ENCODE results near the gene MAP2. TPM values are rescaled to one million over a fixed set of nuclear protein-coding genes. Genes with fewer than 3 reads are reported as not detected.

Gene MAP2, protein sequence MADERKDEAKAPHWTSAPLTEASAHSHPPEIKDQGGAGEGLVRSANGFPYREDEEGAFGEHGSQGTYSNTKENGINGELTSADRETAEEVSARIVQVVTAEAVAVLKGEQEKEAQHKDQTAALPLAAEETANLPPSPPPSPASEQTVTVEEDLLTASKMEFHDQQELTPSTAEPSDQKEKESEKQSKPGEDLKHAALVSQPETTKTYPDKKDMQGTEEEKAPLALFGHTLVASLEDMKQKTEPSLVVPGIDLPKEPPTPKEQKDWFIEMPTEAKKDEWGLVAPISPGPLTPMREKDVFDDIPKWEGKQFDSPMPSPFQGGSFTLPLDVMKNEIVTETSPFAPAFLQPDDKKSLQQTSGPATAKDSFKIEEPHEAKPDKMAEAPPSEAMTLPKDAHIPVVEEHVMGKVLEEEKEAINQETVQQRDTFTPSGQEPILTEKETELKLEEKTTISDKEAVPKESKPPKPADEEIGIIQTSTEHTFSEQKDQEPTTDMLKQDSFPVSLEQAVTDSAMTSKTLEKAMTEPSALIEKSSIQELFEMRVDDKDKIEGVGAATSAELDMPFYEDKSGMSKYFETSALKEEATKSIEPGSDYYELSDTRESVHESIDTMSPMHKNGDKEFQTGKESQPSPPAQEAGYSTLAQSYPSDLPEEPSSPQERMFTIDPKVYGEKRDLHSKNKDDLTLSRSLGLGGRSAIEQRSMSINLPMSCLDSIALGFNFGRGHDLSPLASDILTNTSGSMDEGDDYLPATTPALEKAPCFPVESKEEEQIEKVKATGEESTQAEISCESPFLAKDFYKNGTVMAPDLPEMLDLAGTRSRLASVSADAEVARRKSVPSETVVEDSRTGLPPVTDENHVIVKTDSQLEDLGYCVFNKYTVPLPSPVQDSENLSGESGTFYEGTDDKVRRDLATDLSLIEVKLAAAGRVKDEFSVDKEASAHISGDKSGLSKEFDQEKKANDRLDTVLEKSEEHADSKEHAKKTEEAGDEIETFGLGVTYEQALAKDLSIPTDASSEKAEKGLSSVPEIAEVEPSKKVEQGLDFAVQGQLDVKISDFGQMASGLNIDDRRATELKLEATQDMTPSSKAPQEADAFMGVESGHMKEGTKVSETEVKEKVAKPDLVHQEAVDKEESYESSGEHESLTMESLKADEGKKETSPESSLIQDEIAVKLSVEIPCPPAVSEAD (N-terminal part only)
- polyA plus RNA-seq (2013, experiment 1 of 2; ENCODE audit: insufficient read length): 7.3 TPM
- 5.4 TPM for polyA plus RNA-seq (2013, experiment 2 of 2; ENCODE audit: insufficient read length)

GRCh38 chr2:209423562-209424198 is at the start of gene MAP2:
TSS of gene MAP2 (plus strand) at chr2:209424047. CDS start at chr2:209653171, 229,124 bp downstream.
- peak; percentile 82 for DNase-seq

GRCh38 chr2:209376686-209377085 is 47.2 kb upstream of the MAP2 start:
- no peak for DNase-seq

- no peak for DNase-seq
Measured at GRCh38 chr2:209380293-209380692, 43.6 kb upstream of the MAP2 start.

DNA sequence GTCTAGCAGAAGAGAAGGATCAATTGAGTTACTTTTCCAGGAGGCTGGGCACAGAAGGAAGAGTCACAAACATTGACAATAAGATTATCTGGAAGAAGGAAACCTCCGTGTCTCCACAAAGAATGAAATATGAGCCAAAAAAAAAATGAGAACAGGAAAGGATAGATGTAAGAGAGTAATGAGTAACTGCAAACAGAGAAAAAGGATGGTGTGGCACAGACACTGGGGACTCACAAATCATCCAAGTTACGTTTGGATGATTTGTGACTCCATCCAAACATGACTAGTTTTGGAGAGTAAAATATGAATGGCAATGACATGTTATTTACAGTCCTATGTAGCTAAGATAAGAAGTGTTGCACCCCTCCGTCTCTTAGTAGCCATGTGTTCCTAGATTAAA is 42.8 kb upstream of the MAP2 start:
- DNase-seq: no peak

DNA sequence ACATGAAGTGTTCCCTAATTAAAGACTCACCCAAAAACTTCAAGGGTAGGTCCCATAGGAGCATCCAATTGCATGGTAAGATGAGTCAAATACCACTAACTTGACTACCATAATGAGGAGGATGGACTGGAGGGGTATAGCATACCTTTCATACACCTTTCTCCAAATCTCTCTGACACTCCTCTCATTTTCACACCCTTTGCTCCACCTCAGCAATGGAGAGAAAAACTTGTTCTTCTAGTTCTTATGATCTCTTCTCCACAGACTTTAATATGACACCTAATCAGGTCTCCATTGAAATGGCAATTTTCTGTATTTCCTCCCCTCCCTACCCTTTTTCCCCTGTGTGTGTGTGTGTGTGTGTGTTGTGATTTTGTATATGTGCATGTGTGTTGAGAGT is 41.1 kb upstream of the MAP2 start:
- no peak for DNase-seq

DNA sequence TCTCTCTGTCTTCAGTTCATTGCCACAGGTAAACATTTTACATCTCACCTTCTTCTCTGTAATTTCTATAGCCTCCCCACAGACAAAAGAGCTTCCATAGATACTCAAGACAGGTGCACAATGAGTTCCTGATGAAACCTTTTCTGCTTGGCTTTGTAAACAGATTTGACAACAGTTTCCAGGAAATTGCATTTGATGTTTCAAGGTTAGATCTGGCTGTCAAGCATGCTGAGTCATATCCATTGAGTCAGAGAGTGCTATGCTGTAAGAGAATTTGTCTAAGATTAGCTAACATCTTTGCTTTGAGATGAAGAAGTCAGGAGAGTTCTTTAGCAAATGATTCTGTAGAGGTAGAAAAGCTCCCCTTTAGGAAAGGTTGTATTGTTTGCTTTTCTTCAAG is 40.6 kb upstream of the MAP2 start:
- peak; percentile 37 for DNase-seq

- no peak for DNase-seq
Measured at GRCh38 chr2:209387389-209387788, 36.5 kb upstream of the MAP2 start.

DNA sequence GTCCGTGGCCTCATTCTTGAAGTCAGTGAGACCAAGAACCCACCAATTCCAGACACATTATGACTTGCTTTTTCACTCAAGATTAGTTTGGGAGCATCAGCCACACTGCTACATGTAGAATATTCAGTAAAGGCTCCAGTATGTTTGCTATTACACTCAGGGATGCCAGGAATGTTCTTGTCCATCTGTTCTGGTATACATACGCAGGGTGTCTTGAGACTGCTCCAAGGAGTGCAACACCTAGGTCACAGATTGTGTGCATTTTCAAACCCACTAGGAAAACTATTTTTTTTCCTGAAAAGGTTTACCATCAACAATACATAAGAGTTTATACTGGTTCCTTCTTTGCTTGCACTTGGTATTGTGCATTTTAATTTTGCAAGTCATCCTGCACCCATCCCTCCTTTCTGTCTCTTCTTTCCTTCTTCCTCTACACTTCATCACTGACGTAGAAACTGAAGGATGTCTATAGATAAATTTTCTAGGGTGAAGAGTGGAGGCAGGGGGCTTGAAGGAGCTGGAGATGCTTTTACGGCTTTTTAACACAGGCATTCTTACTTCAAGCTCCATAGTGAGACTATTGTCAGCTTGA is 35.3 kb upstream of the MAP2 start:
- DNase-seq: no peak

GRCh38 chr2:209389171-209389618 is 34.7 kb upstream of the MAP2 start:
- DNase-seq: no peak

GRCh38 chr2:209390839-209391238 is 33.0 kb upstream of the MAP2 start:
- DNase-seq: no peak

- peak; percentile 29 for DNase-seq
Measured at GRCh38 chr2:209391776-209392401, 32.0 kb upstream of the MAP2 start.

- DNase-seq: no peak
Measured at GRCh38 chr2:209395229-209395628, 28.6 kb upstream of the MAP2 start.

DNA sequence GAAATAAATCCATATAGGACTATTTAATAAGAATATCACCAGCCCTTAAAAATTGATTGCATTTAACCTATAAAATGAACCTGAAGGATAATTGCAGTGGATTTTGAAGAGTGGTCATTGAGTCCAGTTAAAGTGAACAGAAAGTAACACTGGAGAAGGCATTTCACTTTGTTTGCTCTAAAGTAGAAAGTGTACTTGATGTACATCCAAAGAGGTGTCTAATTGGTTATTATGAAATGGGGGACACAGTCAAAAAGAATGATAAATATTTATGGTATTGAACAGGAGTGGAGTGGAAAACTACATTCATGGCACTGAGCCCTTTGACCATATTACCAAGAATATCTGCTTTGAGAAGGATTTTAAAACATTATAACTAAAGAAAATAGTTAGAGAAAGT is 28.2 kb upstream of the MAP2 start:
- no peak for DNase-seq

DNA sequence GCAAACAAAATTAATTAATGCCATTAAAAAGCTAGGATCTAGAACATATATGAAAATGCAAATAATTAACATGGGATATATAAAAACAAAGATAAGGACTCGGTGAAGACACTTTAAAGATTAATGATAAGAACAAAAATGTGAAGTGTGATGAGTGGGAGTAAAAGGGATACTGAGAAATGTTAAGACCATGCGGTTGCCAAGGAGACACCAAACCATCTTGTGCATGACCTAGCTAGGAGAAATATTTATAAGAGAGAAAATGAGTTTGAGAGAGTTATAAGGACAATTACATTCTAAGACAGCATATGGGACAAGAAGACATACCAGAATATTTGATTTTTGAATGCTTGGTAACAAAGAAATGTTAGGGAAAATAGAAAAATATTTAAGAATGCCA is 25.4 kb upstream of the MAP2 start:
- no peak for DNase-seq

GRCh38 chr2:209401788-209402187 is 22.1 kb upstream of the MAP2 start:
- no peak for DNase-seq

- DNase-seq: no peak
Measured at GRCh38 chr2:209411296-209411695, 12.6 kb upstream of the MAP2 start.

- no peak for DNase-seq
Measured at GRCh38 chr2:209411718-209412117, 12.1 kb upstream of the MAP2 start.

DNA sequence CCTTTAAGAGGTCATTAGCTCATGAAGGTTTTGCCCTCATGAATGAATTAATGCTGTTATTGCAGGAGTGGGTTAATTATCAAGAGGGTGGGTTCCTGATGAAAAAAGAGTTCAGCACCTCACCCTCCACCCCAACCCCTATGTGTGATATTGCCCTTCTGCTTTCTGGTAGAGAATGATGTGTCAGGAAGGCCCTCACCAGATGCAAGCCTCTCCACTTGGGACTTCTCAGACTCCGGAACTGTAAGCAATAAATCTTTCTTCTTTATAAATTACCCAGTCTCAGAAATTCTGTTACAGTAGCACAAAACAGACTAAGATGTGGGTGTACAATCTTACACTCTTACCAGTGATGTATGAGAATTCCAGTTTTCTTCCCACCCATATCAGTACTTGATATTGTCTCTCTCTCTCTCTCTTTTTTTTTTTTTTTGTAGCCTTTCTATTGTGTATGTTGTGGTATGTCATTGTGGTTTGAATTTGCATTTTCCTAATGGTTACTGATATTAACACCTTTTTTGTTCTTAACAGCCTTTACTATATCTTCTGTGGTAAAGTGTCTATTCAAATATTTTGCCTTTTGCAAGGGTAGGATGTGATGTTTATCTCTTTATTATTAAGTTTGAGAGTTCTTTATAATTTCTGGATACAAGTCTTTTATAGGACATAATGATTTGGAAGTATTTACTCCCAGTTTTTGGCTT is 10.4 kb upstream of the MAP2 start:
- no peak for DNase-seq

- DNase-seq: no peak
Measured at GRCh38 chr2:209416913-209417312, 6.9 kb upstream of the MAP2 start.

GRCh38 chr2:209422191-209422754 is 1.6 kb upstream of the MAP2 start:
- DNase-seq: no peak

Measured in fibroblast of skin of back (primary cell).